GM12878 (cell line): ENCODE data around the gene NPLOC4. TPM values are rescaled to one million over a fixed set of nuclear protein-coding genes. Genes with fewer than 3 reads are reported as not detected.

ENCODE experiments used
- ATAC-seq: fragments of 200-7000 bp; cut with Tn5 transposase; 3 replicates; pipeline ENCODE4 v1.9.1; 2020; ENCODE audit warnings: mild to moderate bottlenecking, moderate library complexity
- BruUV-seq: library from RNA; stranded (reverse); fragments of 400-500 nt; replicated peaks from 2 replicates; lab custom pipeline; 2021; lab: Mats Ljungman, UMichigan
- CTCF ChIA-PET: fragments of 300-600 bp; sonication (Branson Sonifier 250); formaldehyde crosslinking; extraction: SDS; loops from one replicate; lab custom pipeline; 2021; ENCODE audit warnings: inconsistent platforms; lab: Yijun Ruan, JAX
- POLR2A ChIA-PET: fragments of 350-600 bp; formaldehyde crosslinking; extraction: SDS; loops from one replicate; lab custom pipeline; 2021; ENCODE audit warnings: inconsistent platforms; lab: Charles Lee
- RAD21 ChIA-PET: fragments of 300-600 bp; sonication (Branson Sonifier 250); formaldehyde crosslinking; loops from one replicate; lab custom pipeline; 2023; ENCODE audit warnings: antibody characterized with exemption; ENCODE audit not compliant: unreplicated experiment; lab: Charles Lee
- SMC1A ChIA-PET: fragments of 300-600 bp; sonication (Branson Sonifier 250); formaldehyde crosslinking; loops from one replicate; lab custom pipeline; 2023; ENCODE audit not compliant: unreplicated experiment, uncharacterized antibody; lab: Charles Lee
- DNase-seq: peaks from one replicate; pipeline ENCODE4 v3.0.0-alpha.2; 2011; ENCODE audit warnings: low read depth, low spot score
- FAIRE-seq: peaks from 3 replicates; lab custom pipeline; 2011; peaks lifted over from hg19 to GRCh38; lab: Jason Lieb, UNC
- H2AFZ ChIP-seq: 2 replicates; pipeline ENCODE4 v1.6.0; 2011; ENCODE audit warnings: low read depth, low read length, control low read depth; ENCODE audit not compliant: control insufficient read depth
- H3K27ac ChIP-seq: 2 replicates; pipeline ENCODE4 v1.5.1; 2011; ENCODE audit warnings: control low read depth; ENCODE audit not compliant: control insufficient read depth, insufficient read depth
- H3K27me3 ChIP-seq, 2 experiments: replicated peaks in 1 of 2; 2 replicates each; pipeline versions ENCODE4 v1.6.0 to v1.6.1; 2011; ENCODE audit warnings: low read length in 1 of 2; ENCODE audit not compliant: control insufficient read depth in 2 of 2, insufficient read depth in 2 of 2
- H3K36me3 ChIP-seq, 2 experiments: 2 replicates each; pipeline ENCODE4 v1.5.1; 2011; ENCODE audit warnings: low read length in 1 of 2; ENCODE audit not compliant: control insufficient read depth in 2 of 2, insufficient read depth in 2 of 2
- H3K4me1 ChIP-seq: 2 replicates; pipeline ENCODE4 v1.6.1; 2011; ENCODE audit warnings: mild to moderate bottlenecking, low read length, moderate library complexity, mixed read lengths; ENCODE audit not compliant: control insufficient read depth, insufficient read depth
- H3K4me2 ChIP-seq: 2 replicates; pipeline ENCODE4 v1.6.0; 2011; ENCODE audit warnings: control low read depth; ENCODE audit not compliant: control insufficient read depth, insufficient read depth
- H3K4me3 ChIP-seq: fragments of 200-600 bp; sonication (generic); 2 replicates; pipeline ENCODE4 v1.5.1; 2016
- H3K79me2 ChIP-seq: 2 replicates; pipeline ENCODE4 v1.6.0; 2011; ENCODE audit warnings: low read length; ENCODE audit not compliant: control insufficient read depth, insufficient read depth
- H3K9ac ChIP-seq: 2 replicates; pipeline ENCODE4 v1.8.0; 2011; ENCODE audit warnings: low read length, control low read depth, mixed read lengths; ENCODE audit not compliant: control insufficient read depth, insufficient read depth
- H3K9me3 ChIP-seq: replicated peaks from 3 replicates; pipeline ENCODE4 v1.5.1; 2011; ENCODE audit warnings: mild to moderate bottlenecking, low read length; ENCODE audit not compliant: control insufficient read depth, insufficient read depth
- H4K20me1 ChIP-seq: 2 replicates; pipeline ENCODE4 v1.6.0; 2011; ENCODE audit not compliant: control insufficient read depth, insufficient read depth
- IRF3 ChIP-seq: fragments of 450-650 bp; IDR thresholded peaks from 2 replicates; pipeline ENCODE4 v1.6.1; 2014; ENCODE audit warnings: mild to moderate bottlenecking
- NFXL1 ChIP-seq: fragments of 450-650 bp; IDR thresholded peaks from 2 replicates; pipeline ENCODE4 v1.6.1; 2017; ENCODE audit warnings: antibody characterized with exemption, mild to moderate bottlenecking, borderline replicate concordance
- NR2C2 ChIP-seq: IDR thresholded peaks from 2 replicates; pipeline ENCODE4 v1.6.1; 2011; ENCODE audit warnings: borderline replicate concordance, low read depth; ENCODE audit not compliant: control insufficient read depth, insufficient read length
- POU2F2 ChIP-seq: IDR thresholded peaks from 3 replicates; pipeline ENCODE4 v1.6.1; 2011; ENCODE audit warnings: low read depth, mild to moderate bottlenecking, low read length, borderline replicate concordance
- STAT3 ChIP-seq: IDR thresholded peaks from 2 replicates; pipeline ENCODE4 v1.6.1; 2011; ENCODE audit warnings: low read depth, low read length, improper control_type of control experiment
- ZNF217 ChIP-seq: fragments of 450-650 bp; IDR thresholded peaks from 2 replicates; pipeline ENCODE4 v1.6.1; 2017; ENCODE audit warnings: antibody characterized with exemption, mild to moderate bottlenecking
- WGBS: methylation state at CpG from one replicate; pipeline ENCODE4 v1.1.6; 2016; ENCODE audit warnings: low lambda C conversion rate; ENCODE audit not compliant: insufficient replicate concordance, insufficient coverage; ENCODE audit errors: missing lambda C conversion rate; 5-methylcytosine and 5-hydroxymethylcytosine counted together
- in situ Hi-C: fragments of 300-500 bp; cut with MboI; formaldehyde crosslinking; loops from 9 replicates; pipeline ENCODE4 v1.14.3; 2018; ENCODE audit warnings: mixed read lengths
- intact Hi-C: fragments of 100-400 bp; cut with micrococcal nuclease; formaldehyde crosslinking; loops from one replicate; pipeline ENCODE4 v1.14.2; 2022; ENCODE audit not compliant: unreplicated experiment
- polyA plus RNA-seq, 11 experiments: library from polyadenylated mRNA; depleted of rRNA in 4 of 11; unstranded in 6 of 11; stranded (reverse) in 5 of 11; fragments of >200 nt; fragmentation: Nextera tagmentation in 4 of 11; fragmentation: Illumina TruSeq in 1 of 11; extraction: Ambion mirVana in 4 of 11; extraction: Trizol in 1 of 11; gene quantifications; 1 replicate in 1 of 11; 2 replicates in 10 of 11; pipeline versions ENCODE4 v1.2.1 to v1.2.3, GENCODE V29; 2011 to 2016; ENCODE audit warnings: inconsistent platforms in 2 of 11, missing spikeins in 2 of 11, low read depth in 1 of 11
- total RNA-seq, 4 experiments: library from RNA; depleted of rRNA in 3 of 4; stranded (reverse); fragments of >200 nt in 3 of 4; fragmentation: Illumina TruSeq in 1 of 4; extraction: Trizol in 1 of 4; gene quantifications; 2 replicates each; pipeline versions ENCODE4 v1.2.1 to v1.2.3, GENCODE V29; 2013 to 2021

The NPLOC4 gene
- total and polyA plus RNA-seq, 10 of the 15 experiments (the other 5 are each of a cell fraction or from before 2014, with no cell fraction given): 1.5 to 83.7 (median 45.8) TPM

- H3K79me2 ChIP-seq: no peaks in the 10 kb centered on the region
- no peak for ATAC-seq
- POLR2A ChIA-PET: no interaction called here
These were observed 58.9 kb downstream of the NPLOC4 start for GRCh38 chr17:81578038-81578441.

More at GRCh38 chr17:81578038-81578441, 58.9 kb downstream of the NPLOC4 start:
- in situ Hi-C loops: no loop called here
- H3K9ac ChIP-seq: no peak overlapping the region
- DNase-seq (no peak), FAIRE-seq (no peak)
- no peak overlapping the region for H3K27ac ChIP-seq
- WGBS: 94% methylated on average over 10 of the region's 10 CpGs
- no peaks in the 10 kb centered on the region for H4K20me1 ChIP-seq
- no peaks in the 10 kb centered on the region for H3K27me3 ChIP-seq
- H3K4me3 ChIP-seq: no peak overlapping the region
- H3K36me3 ChIP-seq: peaks cover 12 to 21% of the 10 kb centered on the region in 2 experiments
- ChIA-PET RAD21 (no interaction called here), CTCF (no interaction called here)
- no TSS peak for BruUV-seq
- intact Hi-C loops: no loop called here
- no peaks in the 10 kb centered on the region for H3K9me3 ChIP-seq
- H3K4me1 ChIP-seq: no peaks in the 10 kb centered on the region
- no peak overlapping the region for H3K4me2 ChIP-seq
- TF ChIP-seq ZNF217 (no peak), IRF3 (no peak), NR2C2 (no peak), STAT3 (no peak), NFXL1 (no peak), POU2F2 (no peak)
- TF ChIP-seq, all 136 proteins: peak for 0
- SMC1A ChIA-PET: interaction anchor here (0.7 kb wide), 1 partner anchor 26 kb away, joined by 3 read pairs; no protein-coding TSS in a partner anchor
- H2AFZ ChIP-seq: no peak overlapping the region
